Kidney (tissue), 14 donors: Measurements from ENCODE around the gene ZNF594. TPM values are rescaled to one million over a fixed set of nuclear protein-coding genes. Genes with fewer than 3 reads are reported as not detected.
"Not testable (repeated sequence)": the region's sequence is repeated elsewhere in the genome, so short reads cannot be mapped to it uniquely, and the experiment has no call there.

Experiments used
- DNase-seq, 5 donors: peaks; one replicate each; pipeline ENCODE4 v3.0.0-alpha.2; 2013 to 2020
- FAIRE-seq: peaks from 2 replicates; lab custom pipeline; 2012; peaks lifted over from hg19 to GRCh38; lab: Jason Lieb, UNC
- H3K27ac ChIP-seq, 2 donors: one replicate each; pipeline ENCODE4 v1.7.0; 2013; ENCODE audit warnings: low read depth in 2 of 2, low read length in 2 of 2, inconsistent platforms in 1 of 2
- H3K27me3 ChIP-seq: one replicate; pipeline ENCODE4 v1.7.1; 2013; ENCODE audit warnings: low read length, inconsistent platforms; ENCODE audit not compliant: control insufficient read depth, insufficient read depth
- H3K36me3 ChIP-seq, 3 donors: one replicate each; pipeline versions ENCODE4 v1.7.0 to v1.7.1; 2013; ENCODE audit warnings: low read length in 3 of 3, control low read depth in 1 of 3, inconsistent platforms in 1 of 3; ENCODE audit not compliant: insufficient read depth in 3 of 3, control insufficient read depth in 2 of 3
- H3K4me1 ChIP-seq, 3 donors: one replicate each; pipeline versions ENCODE4 v1.7.0 to v1.7.1; 2013; ENCODE audit warnings: low read length in 3 of 3, inconsistent platforms in 1 of 3, low read depth in 1 of 3; ENCODE audit not compliant: control insufficient read depth in 2 of 3, insufficient read depth in 2 of 3
- H3K4me3 ChIP-seq, 3 donors: one replicate each; pipeline versions ENCODE4 v1.7.0 to v1.8.1; 2013; ENCODE audit warnings: low read length in 3 of 3, control low read depth in 1 of 3, inconsistent platforms in 1 of 3
- H3K9ac ChIP-seq, 3 donors: one replicate each; pipeline versions ENCODE4 v1.7.0 to v1.7.1; 2013; ENCODE audit warnings: low read length in 3 of 3, control low read depth in 1 of 3, inconsistent platforms in 1 of 3
- H3K9me3 ChIP-seq, 3 donors: one replicate each; pipeline versions ENCODE4 v1.7.0 to v1.7.1; 2013; ENCODE audit warnings: low read length in 3 of 3, control low read depth in 1 of 3, inconsistent platforms in 1 of 3; ENCODE audit not compliant: control insufficient read depth in 2 of 3, insufficient read depth in 1 of 3
- intact Hi-C: fragments of 100-400 bp; cut with DNase I; formaldehyde crosslinking; loops from one replicate; pipeline ENCODE4 v1.11.1; 2022
- polyA plus RNA-seq: library from polyadenylated mRNA; stranded (reverse); fragments of 350-450 nt; fragmentation: Illumina TruSeq; extraction: RNeasy Lipid Tissue Mini Kit (QIAGEN cat#74804); gene quantifications from one replicate; pipeline ENCODE4 v1.2.3, GENCODE V29; 2014; ENCODE audit warnings: low read depth, low replicate concordance; ENCODE audit not compliant: insufficient read depth
- total RNA-seq: library from RNA; stranded (reverse); fragmentation: NEBNext Ultra II Directional; extraction: Animal tissue kit (Norgen Biotek cat#: 25700); gene quantifications from one replicate; pipeline ENCODE4 v1.2.1, GENCODE V29; 2021
- TF ChIP-seq, protein P1 (sequence below): IDR thresholded peaks from 3 replicates; pipeline ENCODE4 v1.5.1; 2012; ENCODE audit warnings: mild to moderate bottlenecking, moderate library complexity, borderline replicate concordance; ENCODE audit not compliant: insufficient read depth; ENCODE audit errors: extremely low read depth
- donor health status: control.
- donor health status: control.
- donor health status: control.
- donor health status: control.
- donor health status: control.
- donor health status: DM: yes; HTN: yes; CAD: no.
- donor health status: Normal renal cell carcinoma (clear cell type).

Gene ZNF594
- total and polyA plus RNA-seq, 2 donors from 2014 or later, result 1.9 to 12.3 TPM

DNA sequence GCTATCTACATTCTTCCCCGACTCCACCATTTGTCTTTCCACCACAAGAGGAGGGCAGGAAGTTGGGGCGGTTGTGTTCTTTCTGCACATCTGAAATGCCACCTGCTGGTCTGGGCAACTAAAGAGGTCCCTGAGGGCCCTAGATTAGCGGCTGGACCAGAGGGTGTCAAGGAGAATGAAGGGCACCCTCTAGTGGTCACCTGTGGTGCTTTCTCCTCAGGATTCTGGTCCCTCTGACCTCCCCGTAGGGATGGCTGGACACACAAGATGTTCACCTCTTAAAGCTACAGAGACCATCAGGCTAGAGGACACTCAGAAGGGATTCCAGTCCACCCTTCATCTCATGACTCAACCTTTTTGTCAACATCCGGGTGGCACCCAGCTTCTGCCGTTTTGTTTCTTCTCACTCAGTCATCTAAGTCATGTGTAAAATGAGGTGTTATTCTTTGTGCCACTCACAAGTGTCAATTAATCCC lies 45.9 kb upstream of the ZNF594 start:
- Histone ChIP-seq H3K4me1 (no peaks in the 10 kb centered on the region), H3K9me3 (no peaks in the 10 kb centered on the region), H3K27me3 (no peaks in the 10 kb centered on the region), H3K4me3 (no peak overlapping the region), H3K9ac (no peak overlapping the region), H3K27ac (no peak overlapping the region), H3K36me3 (no peaks in the 10 kb centered on the region)
- no peak for FAIRE-seq
- intact Hi-C loops, result no loop called here
- peak in 4 of 5 donors; percentile 30 to 59 (median 42) for DNase-seq
- TF ChIP-seq, protein P1, sequence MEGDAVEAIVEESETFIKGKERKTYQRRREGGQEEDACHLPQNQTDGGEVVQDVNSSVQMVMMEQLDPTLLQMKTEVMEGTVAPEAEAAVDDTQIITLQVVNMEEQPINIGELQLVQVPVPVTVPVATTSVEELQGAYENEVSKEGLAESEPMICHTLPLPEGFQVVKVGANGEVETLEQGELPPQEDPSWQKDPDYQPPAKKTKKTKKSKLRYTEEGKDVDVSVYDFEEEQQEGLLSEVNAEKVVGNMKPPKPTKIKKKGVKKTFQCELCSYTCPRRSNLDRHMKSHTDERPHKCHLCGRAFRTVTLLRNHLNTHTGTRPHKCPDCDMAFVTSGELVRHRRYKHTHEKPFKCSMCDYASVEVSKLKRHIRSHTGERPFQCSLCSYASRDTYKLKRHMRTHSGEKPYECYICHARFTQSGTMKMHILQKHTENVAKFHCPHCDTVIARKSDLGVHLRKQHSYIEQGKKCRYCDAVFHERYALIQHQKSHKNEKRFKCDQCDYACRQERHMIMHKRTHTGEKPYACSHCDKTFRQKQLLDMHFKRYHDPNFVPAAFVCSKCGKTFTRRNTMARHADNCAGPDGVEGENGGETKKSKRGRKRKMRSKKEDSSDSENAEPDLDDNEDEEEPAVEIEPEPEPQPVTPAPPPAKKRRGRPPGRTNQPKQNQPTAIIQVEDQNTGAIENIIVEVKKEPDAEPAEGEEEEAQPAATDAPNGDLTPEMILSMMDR, result peak; percentile 58

DNA sequence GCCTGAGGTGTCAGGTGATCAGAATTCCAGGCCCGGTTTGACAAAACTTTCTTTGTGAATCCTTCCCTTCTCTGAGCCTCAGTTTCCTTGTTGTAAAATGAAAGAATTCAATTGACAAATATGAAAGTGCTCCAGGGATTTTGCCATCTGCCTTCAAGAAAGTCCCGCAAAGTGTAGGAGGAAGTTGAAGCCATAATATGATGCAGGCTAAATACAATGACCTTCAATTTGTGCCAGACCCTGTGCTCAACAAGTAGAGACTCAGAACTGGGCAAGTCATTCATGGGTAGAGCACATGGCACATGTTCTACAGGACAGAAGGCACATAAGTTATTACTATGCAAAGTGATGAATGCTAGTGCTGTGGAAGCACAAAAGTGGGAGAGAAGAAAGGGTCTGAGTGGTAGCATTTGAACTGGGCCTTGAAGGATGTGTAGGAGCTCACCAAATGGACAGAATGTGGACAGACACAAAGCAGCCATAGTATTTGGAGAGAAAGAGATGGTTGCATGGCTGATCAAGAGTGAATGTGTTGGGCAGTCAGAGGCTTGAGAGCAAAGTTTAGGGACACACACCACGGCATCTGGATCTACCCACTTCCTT lies 45.4 kb upstream of the ZNF594 start:
- TF ChIP-seq, protein P1, result no peak
- H3K36me3 ChIP-seq, result no peaks in the 10 kb centered on the region
- no peak for FAIRE-seq
- H3K9ac ChIP-seq, result no peak overlapping the region
- no peak overlapping the region for H3K27ac ChIP-seq
- DNase-seq, result no peak
- H3K4me3 ChIP-seq, result no peak overlapping the region
- H3K27me3 ChIP-seq, result no peaks in the 10 kb centered on the region
- intact Hi-C loops, result no loop called here
- no peaks in the 10 kb centered on the region for H3K9me3 ChIP-seq
- no peaks in the 10 kb centered on the region for H3K4me1 ChIP-seq

DNA sequence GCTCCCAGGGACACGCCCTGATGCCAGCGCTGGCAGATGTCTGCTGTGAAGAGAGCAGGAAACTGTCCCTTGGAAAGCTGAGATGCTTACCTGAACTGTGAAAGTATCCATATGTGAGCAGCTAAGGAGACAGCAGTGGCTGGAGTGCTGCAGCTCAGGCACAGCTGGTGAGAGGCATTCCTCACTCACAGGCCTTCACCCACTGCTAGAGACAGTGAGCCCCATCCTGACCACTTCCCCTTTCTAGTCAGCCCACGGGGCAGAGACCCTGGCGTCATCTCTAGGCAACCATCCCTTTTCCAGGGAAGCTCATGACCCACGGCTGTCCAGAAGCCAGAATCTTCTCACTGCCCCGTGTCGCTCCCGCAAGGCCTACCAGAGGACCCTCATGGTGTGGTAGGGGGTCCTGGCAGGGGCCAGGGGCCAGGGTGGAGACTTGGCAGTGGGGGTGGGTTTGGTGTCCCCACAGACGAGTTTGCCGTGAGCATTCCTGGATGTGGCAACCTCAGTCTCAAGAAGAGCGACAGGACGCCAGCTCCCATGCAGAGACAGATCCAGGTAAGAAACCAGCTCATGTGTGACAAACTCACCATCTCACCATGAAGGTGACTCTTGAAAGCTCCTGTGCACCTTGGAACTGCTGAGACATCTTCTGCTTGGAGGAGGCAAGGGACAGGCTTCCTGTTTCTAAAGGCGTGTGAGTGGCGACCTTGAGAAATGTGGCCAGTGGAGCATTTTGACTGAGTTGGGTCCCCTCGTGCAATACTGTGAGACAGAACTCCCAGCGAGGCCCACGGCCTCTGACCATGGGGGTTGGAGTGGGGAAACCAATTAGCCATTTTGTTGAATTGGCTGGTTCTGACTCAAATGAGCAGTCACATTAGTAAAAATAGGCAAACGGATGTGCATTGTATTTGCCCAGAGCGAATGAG lies 43.2 kb upstream of the ZNF594 start, which contains the start of gene SCIMP:
TSS of gene SCIMP (minus strand) at position 216 of the 932 bp plus-strand sequence. CDS start at position 111, 105 bp downstream.
- no peaks in the 10 kb centered on the region for H3K27me3 ChIP-seq
- no peak within 1 kb of the TSS for H3K27ac ChIP-seq
- H3K36me3 ChIP-seq, result no peaks in the 10 kb centered on the region
- H3K4me3 ChIP-seq, result no peak within 1 kb of the TSS
- no peak for DNase-seq
- H3K4me1 ChIP-seq, result no peaks in the 10 kb centered on the region
- H3K9me3 ChIP-seq, result no peaks in the 10 kb centered on the region
- intact Hi-C loops, result no loop called here
- H3K9ac ChIP-seq, result no peak within 1 kb of the TSS
- no peak for FAIRE-seq
- TF ChIP-seq, protein P1, result no peak

DNA sequence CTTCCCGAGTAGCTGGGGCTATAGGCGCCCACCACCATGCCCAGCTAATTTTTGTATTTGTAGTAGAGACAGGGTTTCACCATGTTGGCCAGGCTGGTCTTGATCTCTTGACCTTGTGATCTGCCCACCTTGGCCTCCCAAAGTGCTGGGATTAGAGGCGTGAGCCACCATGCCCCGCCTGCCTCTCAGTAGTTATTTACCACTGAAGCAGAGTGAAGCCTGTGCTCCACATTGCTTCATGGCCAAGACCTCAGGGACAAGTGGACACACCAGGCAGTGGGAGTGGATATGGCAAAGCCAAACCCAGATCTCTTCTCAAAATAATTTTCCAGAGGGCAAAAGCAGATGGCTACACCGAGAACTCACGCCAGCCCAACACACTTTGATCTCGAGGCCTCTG lies 41.8 kb upstream of the ZNF594 start:
- intact Hi-C loops, result not testable (repeated sequence)

More for the DNA sequence above, 41.8 kb upstream of the ZNF594 start:
- FAIRE-seq, H3K27ac ChIP-seq, H3K36me3 ChIP-seq, H3K27me3 ChIP-seq, H3K4me3 ChIP-seq, H3K9me3 ChIP-seq, DNase-seq, H3K9ac ChIP-seq, H3K4me1 ChIP-seq: not testable (repeated sequence)
